ENCODE results near the gene SIMC1.
"Not testable (repeated sequence)": the region's sequence is repeated elsewhere in the genome, so short reads cannot be mapped to it uniquely, and the experiment has no call there.

- not testable (repeated sequence) for TF ChIP-seq CTCF (IDR thresholded peaks at IDR 0.05; ENCODE audit: insufficient read depth, low read length, poor library complexity, severe bottlenecking); EZH2phosphoT487 (conservative IDR thresholded peaks at IDR 0.05; ENCODE audit: low read length)
These were observed 41.4 kb upstream of the SIMC1 start for GRCh38 chr5:176196781-176197180.
